ENCODE data around the gene ACO2.

GRCh38 chr22:41478891-41479521, 10.1 kb downstream of the ACO2 start:
- TF ChIP-seq MXI1 (IDR thresholded peaks at IDR 0.05; ENCODE audit: low read depth, low read length) (no peak), MEF2B (IDR thresholded peaks at IDR 0.05; ENCODE audit: partially characterized antibody, poor library complexity, severe bottlenecking) (no peak), SUZ12 (IDR thresholded peaks at IDR 0.05; ENCODE audit: unreplicated experiment) (no peak), ESRRA (IDR thresholded peaks at IDR 0.05; ENCODE audit: low read length) (no peak), STAT3 (IDR thresholded peaks at IDR 0.05; ENCODE audit: low read depth, low read length) (no peak), E2F8 (IDR thresholded peaks at IDR 0.05; ENCODE audit: low read depth, partially characterized antibody) (no peak), CTCF (IDR thresholded peaks at IDR 0.05 in 2 of 3, conservative IDR thresholded peaks at IDR 0.05 in 1 of 3; ENCODE audit: control insufficient read depth in 2 of 3, extremely low read depth in 1 of 3, insufficient read depth in 1 of 3, low read depth in 3 of 3, low read length in 3 of 3) (no peak), PBX3 (IDR thresholded peaks at IDR 0.05; ENCODE audit: insufficient replicate concordance, low read depth, low read length) (no peak), BCL3 (IDR thresholded peaks at IDR 0.05; ENCODE audit: borderline replicate concordance, insufficient read depth, low read depth, low read length, poor library complexity, severe bottlenecking) (no peak)

Measured in GM12878 (cell line).